Endometrial microvascular endothelial cells (primary cell): ENCODE results near the gene ADRB1. TPM values are rescaled to one million over a fixed set of nuclear protein-coding genes. Genes with fewer than 3 reads are reported as not detected.

ENCODE experiments used
- in situ Hi-C: cut with HindIII; loops from 2 replicates; pipeline ENCODE4 v1.10.0; 2017; ENCODE audit warnings: low sequenced_read_pairs, low pct_unique_long_range_greater_than_20kb; ENCODE audit errors: inconsistent ontology term
- total RNA-seq: library from RNA; depleted of rRNA; stranded (reverse); fragments of >200 nt; gene quantifications from one replicate; pipeline ENCODE4 v1.2.3, GENCODE V29; 2015; ENCODE audit errors: inconsistent ontology term

The ADRB1 gene
- total RNA-seq, 1 donor from 2014 or later, result 2.6 TPM

GRCh38 chr10:114024876-114025610, 18.6 kb upstream of the ADRB1 start:
- in situ Hi-C loops, result no loop called here

- in situ Hi-C loops, result no loop called here
Observed at GRCh38 chr10:114025611-114026130, 18.0 kb upstream of the ADRB1 start.

GRCh38 chr10:114026189-114027040, 17.3 kb upstream of the ADRB1 start:
- in situ Hi-C loops, result no loop called here

- in situ Hi-C loops, result no loop called here
Observed at GRCh38 chr10:114027041-114027394, 16.6 kb upstream of the ADRB1 start.

- in situ Hi-C loops, result no loop called here
Observed at GRCh38 chr10:114027951-114028350, 15.7 kb upstream of the ADRB1 start.

GRCh38 chr10:114028425-114028824, 15.2 kb upstream of the ADRB1 start:
- in situ Hi-C loops, result no loop called here

- in situ Hi-C loops, result no loop called here
Observed at GRCh38 chr10:114029655-114030054, 14.0 kb upstream of the ADRB1 start.

GRCh38 chr10:114030140-114030539, 13.5 kb upstream of the ADRB1 start:
- in situ Hi-C loops, result no loop called here

- in situ Hi-C loops, result no loop called here
Observed at GRCh38 chr10:114031073-114031972, 12.3 kb upstream of the ADRB1 start.

GRCh38 chr10:114033566-114033965, 10.1 kb upstream of the ADRB1 start:
- in situ Hi-C loops, result no loop called here

- in situ Hi-C loops, result no loop called here
Observed at GRCh38 chr10:114034923-114035645, 8.6 kb upstream of the ADRB1 start.

- in situ Hi-C loops, result no loop called here
Observed at GRCh38 chr10:114035791-114036190, 7.9 kb upstream of the ADRB1 start.

- in situ Hi-C loops, result no loop called here
Observed at GRCh38 chr10:114038819-114039218, 4.8 kb upstream of the ADRB1 start.

- in situ Hi-C loops, result no loop called here
Observed at GRCh38 chr10:114041166-114041565, 2.5 kb upstream of the ADRB1 start.

GRCh38 chr10:114042895-114043531, 653 bp upstream of the ADRB1 start:
- in situ Hi-C loops, result no loop called here

- in situ Hi-C loops, result no loop called here
Observed at GRCh38 chr10:114044247-114045135, 825 bp downstream of the ADRB1 start.
